Endothelial cell of umbilical vein (primary cell): Measurements from ENCODE around the gene OR2AE1. TPM values are rescaled to one million over a fixed set of nuclear protein-coding genes. Genes with fewer than 3 reads are reported as not detected.

Experiments used
- BruUV-seq: library from RNA; stranded (reverse); fragments of 400-500 nt; replicated peaks from 2 replicates; lab custom pipeline; 2021; lab: Mats Ljungman, UMichigan
- CTCF ChIA-PET: fragments of 300-600, 350-600 bp; sonication (Branson Sonifier 250); formaldehyde crosslinking; loops from one replicate; lab custom pipeline; 2021; ENCODE audit warnings: antibody characterized with exemption, inconsistent platforms; lab: Charles Lee
- POLR2A ChIA-PET: fragments of 300-600, 350-600 bp; sonication (Branson Sonifier 250); formaldehyde crosslinking; loops from one replicate; lab custom pipeline; 2021; ENCODE audit warnings: antibody characterized with exemption, inconsistent platforms; lab: Charles Lee
- DNase-seq: peaks from one replicate; pipeline ENCODE4 v3.0.0-alpha.2; 2011; ENCODE audit warnings: low read depth, low spot score
- FAIRE-seq: peaks from 2 replicates; lab custom pipeline; 2011; peaks lifted over from hg19 to GRCh38; lab: Jason Lieb, UNC
- H2AFZ ChIP-seq: 2 replicates; pipeline ENCODE4 v1.6.0; 2012; ENCODE audit warnings: low read depth, low read length, control low read depth, inconsistent platforms
- H3K27ac ChIP-seq: 2 replicates; pipeline ENCODE4 v1.5.1; 2011; ENCODE audit warnings: low read depth, mild to moderate bottlenecking, control low read depth, low read length, moderate library complexity; ENCODE audit not compliant: insufficient read depth
- H3K27me3 ChIP-seq, 2 experiments: 2 replicates each; pipeline versions ENCODE4 v1.6.0 to v1.6.1; 2011; ENCODE audit warnings: low read length in 2 of 2, mixed read lengths in 1 of 2; ENCODE audit not compliant: control insufficient read depth in 2 of 2, insufficient read depth in 2 of 2
- H3K36me3 ChIP-seq, 2 experiments: 2 replicates in 1 of 2; 3 replicates in 1 of 2; pipeline ENCODE4 v1.5.1; 2011; ENCODE audit warnings: low read length in 2 of 2, mild to moderate bottlenecking in 1 of 2, moderate library complexity in 1 of 2; ENCODE audit not compliant: control insufficient read depth in 2 of 2, insufficient read depth in 2 of 2; ENCODE audit errors: extremely low read depth in 1 of 2
- H3K4me1 ChIP-seq: 3 replicates; pipeline ENCODE4 v1.5.1; 2011; ENCODE audit warnings: mild to moderate bottlenecking, low read length; ENCODE audit not compliant: control insufficient read depth, insufficient read depth; ENCODE audit errors: extremely low read depth
- H3K4me2 ChIP-seq: 2 replicates; pipeline ENCODE4 v1.6.1; 2011; ENCODE audit warnings: low read length, control low read depth, mixed read lengths; ENCODE audit not compliant: insufficient read depth
- H3K4me3 ChIP-seq, 3 experiments: fragments of 200-600 bp in 1 of 3; sonication (generic), shearing (Covaris generic) in 1 of 3; replicated peaks in 1 of 3; 2 replicates each; pipeline ENCODE4 v1.5.1; 2011 to 2016; ENCODE audit warnings: control low read depth in 3 of 3, low read length in 3 of 3, mild to moderate bottlenecking in 2 of 3, inconsistent platforms in 1 of 3, low read depth in 1 of 3, moderate library complexity in 1 of 3; ENCODE audit not compliant: insufficient read depth in 1 of 3
- H3K79me2 ChIP-seq: 2 replicates; pipeline ENCODE4 v1.6.0; 2012; ENCODE audit warnings: low read length, inconsistent platforms; ENCODE audit not compliant: control insufficient read depth, insufficient read depth
- H3K9ac ChIP-seq: replicated peaks from 2 replicates; pipeline ENCODE3; 2011; ENCODE audit warnings: low read length, control low read depth; ENCODE audit not compliant: insufficient read depth; ENCODE audit errors: extremely low read depth
- H3K9me1 ChIP-seq: replicated peaks from 3 replicates; pipeline ENCODE4 v1.6.0; 2011; ENCODE audit warnings: mild to moderate bottlenecking, low read length; ENCODE audit not compliant: control insufficient read depth, insufficient read depth; ENCODE audit errors: extremely low read depth
- H3K9me3 ChIP-seq: replicated peaks from 2 replicates; pipeline ENCODE4 v1.5.1; 2012; ENCODE audit warnings: low read length, inconsistent platforms; ENCODE audit not compliant: control insufficient read depth, insufficient read depth
- H4K20me1 ChIP-seq: replicated peaks from 2 replicates; pipeline ENCODE3; 2011; ENCODE audit warnings: mild to moderate bottlenecking, low read length; ENCODE audit not compliant: control insufficient read depth, insufficient read depth; ENCODE audit errors: extremely low read depth
- CTCF ChIP-seq, 2 donors: IDR thresholded peaks; 1 replicate in 1 of 2; 2 replicates in 1 of 2; pipeline ENCODE4 v1.5.1; 2011; ENCODE audit warnings: low read length in 2 of 2, mild to moderate bottlenecking in 2 of 2, moderate library complexity in 2 of 2, control low read depth in 1 of 2, inconsistent platforms in 1 of 2, low read depth in 1 of 2; ENCODE audit not compliant: insufficient read depth in 1 of 2; ENCODE audit errors: extremely low read depth in 1 of 2
- EZH2 ChIP-seq: IDR thresholded peaks from 2 replicates; pipeline ENCODE4 v1.6.1; 2012; ENCODE audit warnings: borderline replicate concordance, low read depth, mild to moderate bottlenecking, moderate library complexity, low read length, inconsistent platforms; ENCODE audit not compliant: severe bottlenecking
- FOS ChIP-seq: IDR thresholded peaks from 2 replicates; pipeline ENCODE4 v1.6.1; 2011; ENCODE audit warnings: mild to moderate bottlenecking, low read length, moderate library complexity, borderline replicate concordance; ENCODE audit not compliant: insufficient read depth
- GATA2 ChIP-seq: IDR thresholded peaks from 2 replicates; pipeline ENCODE4 v1.7.0; 2011; ENCODE audit warnings: low read depth, mild to moderate bottlenecking, moderate library complexity, mixed read lengths, low read length; ENCODE audit not compliant: insufficient read length, insufficient read depth
- JUN ChIP-seq: IDR thresholded peaks from 2 replicates; pipeline ENCODE4 v1.6.1; 2011; ENCODE audit warnings: borderline replicate concordance, low read depth; ENCODE audit not compliant: insufficient read length, insufficient read depth
- MAX ChIP-seq: IDR thresholded peaks from 2 replicates; pipeline ENCODE4 v1.6.1; 2011; ENCODE audit not compliant: insufficient read depth, insufficient read length
- MYC ChIP-seq: IDR thresholded peaks from one replicate; pipeline ENCODE4 v1.6.1; 2011; ENCODE audit warnings: mild to moderate bottlenecking, low read depth, low read length
- POLR2A ChIP-seq: IDR thresholded peaks from 2 replicates; pipeline ENCODE4 v1.6.1; 2012; ENCODE audit warnings: low read depth, mild to moderate bottlenecking, control low read depth, low read length
- POLR2AphosphoS5 ChIP-seq: IDR thresholded peaks from 2 replicates; pipeline ENCODE4 v1.6.1; 2012; ENCODE audit warnings: low read depth, mild to moderate bottlenecking, control low read depth, low read length, moderate library complexity; ENCODE audit not compliant: insufficient read depth
- dilution Hi-C: fragments of 300-500 bp; cut with MboI; formaldehyde crosslinking; loops from one replicate; pipeline ENCODE4 v1.15.0; 2019; ENCODE audit warnings: low sequenced_read_pairs; ENCODE audit not compliant: extremely low pct_ligation_motif_present
- intact Hi-C: fragments of 100-400 bp; cut with micrococcal nuclease; formaldehyde crosslinking; loops from one replicate; pipeline ENCODE4 v1.10.0; 2022
- polyA plus RNA-seq, 4 experiments: library from polyadenylated mRNA; depleted of rRNA in 3 of 4; stranded (reverse) in 3 of 4; unstranded in 1 of 4; fragments of >200 nt; gene quantifications; 2 replicates each; pipeline versions ENCODE4 v1.2.1 to v1.2.3, GENCODE V29; 2011 to 2012; ENCODE audit warnings: missing spikeins in 1 of 4
- total RNA-seq: library from RNA; stranded (reverse); gene quantifications from 2 replicates; pipeline ENCODE4 v1.2.3, GENCODE V29; 2021

The OR2AE1 gene
- total and polyA plus RNA-seq, 2 donors (not counting 3 experiments of a cell fraction or from before 2014, with no cell fraction given): 0.18 TPM; not detected in 1

- DNase-seq (no peak), FAIRE-seq (no peak)
- H3K36me3 ChIP-seq: no peaks in the 10 kb centered on the region
- H2AFZ ChIP-seq: no peak overlapping the region
- H3K27ac ChIP-seq: no peak overlapping the region
- ChIA-PET POLR2A (no interaction called here), CTCF (no interaction called here)
- peaks cover 10 to 21% of the 10 kb centered on the region in 2 experiments for H3K27me3 ChIP-seq
- H3K79me2 ChIP-seq: no peaks in the 10 kb centered on the region
- TF ChIP-seq POLR2A (no peak), MAX (no peak), CTCF (IDR thresholded peaks at IDR 0.05; ENCODE audit: extremely low read depth in 1 of 2, insufficient read depth in 1 of 2, low read depth in 1 of 2, low read length in 2 of 2) (no peak), JUN (no peak), FOS (no peak)
- no peaks in the 10 kb centered on the region for H3K9me1 ChIP-seq
- intact Hi-C loops: no loop called here
- no peak overlapping the region for H3K9ac ChIP-seq
- dilution Hi-C loops: no loop called here
- no peak overlapping the region for H3K4me3 ChIP-seq
- no peaks in the 10 kb centered on the region for H4K20me1 ChIP-seq
- no TSS peak for BruUV-seq
- no peaks in the 10 kb centered on the region for H3K9me3 ChIP-seq
- peaks cover 13% of the 10 kb centered on the region for H3K4me1 ChIP-seq
- H3K4me2 ChIP-seq: no peak overlapping the region
Observed at GRCh38 chr7:99926321-99926720, 49.5 kb upstream of the OR2AE1 start.

- intact Hi-C loops: no loop called here
- FAIRE-seq: no peak
- DNase-seq: no peak
- no peaks in the 10 kb centered on the region for H3K36me3 ChIP-seq
- H3K9ac ChIP-seq: no peak overlapping the region
- ChIA-PET POLR2A (no interaction called here), CTCF (interaction anchor here (1.1 to 2.4 kb wide), 3 partner anchors 10 to 67 kb away, joined by 3 to 8 read pairs (median 7); no protein-coding TSS in a partner anchor)
- dilution Hi-C loops: no loop called here
- no peak overlapping the region for H3K27ac ChIP-seq
- H3K4me3 ChIP-seq: no peak overlapping the region
- no peak overlapping the region for H2AFZ ChIP-seq
- H3K79me2 ChIP-seq: peaks cover 10% of the 10 kb centered on the region
- peaks cover 8 to 14% of the 10 kb centered on the region in 2 experiments for H3K27me3 ChIP-seq
- TF ChIP-seq EZH2 (no peak), MAX (no peak), FOS (no peak), CTCF (IDR thresholded peaks at IDR 0.05; ENCODE audit: extremely low read depth in 1 of 2, insufficient read depth in 1 of 2, low read depth in 1 of 2, low read length in 2 of 2) (no peak), GATA2 (no peak), POLR2AphosphoS5 (no peak), JUN (no peak), MYC (no peak), POLR2A (no peak)
- peaks cover 11% of the 10 kb centered on the region for H3K4me1 ChIP-seq
- no peaks in the 10 kb centered on the region for H4K20me1 ChIP-seq
- no peak overlapping the region for H3K4me2 ChIP-seq
- BruUV-seq: no TSS peak
- no peaks in the 10 kb centered on the region for H3K9me3 ChIP-seq
- no peaks in the 10 kb centered on the region for H3K9me1 ChIP-seq
Observed at GRCh38 chr7:99923200-99923599, 46.4 kb upstream of the OR2AE1 start.
